HepG2 (cell line): Measurements from ENCODE around the gene DPM1. TPM values are rescaled to one million over a fixed set of nuclear protein-coding genes. Genes with fewer than 3 reads are reported as not detected.

Source experiments
- ELF4 ChIP-seq: sonication (generic); formaldehyde crosslinking; IDR thresholded peaks from 2 replicates; pipeline ENCODE4 v1.5.0; 2020; ENCODE audit warnings: missing genetic modification reagents, mild to moderate bottlenecking, moderate library complexity, borderline replicate concordance
- FOXA3 ChIP-seq: IDR thresholded peaks from 2 replicates; pipeline ENCODE4 v1.6.1; 2016; ENCODE audit warnings: missing genetic modification reagents, missing compliant biosample characterization
- GATA4 ChIP-seq: sonication (generic); IDR thresholded peaks from 2 replicates; pipeline ENCODE4 v1.6.1; 2016; ENCODE audit warnings: antibody characterized with exemption, low read depth, borderline replicate concordance
- KLF6 ChIP-seq: IDR thresholded peaks from 2 replicates; pipeline ENCODE4 v1.8.0; 2016; ENCODE audit warnings: missing biosample characterization, missing genetic modification reagents
- MYNN ChIP-seq: sonication (generic); formaldehyde crosslinking; IDR thresholded peaks from 2 replicates; pipeline ENCODE4 v1.4.0; 2020; ENCODE audit warnings: mild to moderate bottlenecking, low read depth, missing genetic modification reagents
- RARA ChIP-seq: IDR thresholded peaks from 2 replicates; pipeline ENCODE4 v1.6.1; 2016; ENCODE audit warnings: missing genetic modification reagents, missing compliant biosample characterization
- SNAPC4 ChIP-seq: sonication (generic); formaldehyde crosslinking; IDR thresholded peaks from 2 replicates; pipeline ENCODE4 v1.4.0; 2020; ENCODE audit warnings: mild to moderate bottlenecking, missing genetic modification reagents
- SOX13 ChIP-seq, 3 experiments: fragments of 450-650 bp in 1 of 3; sonication (generic) in 1 of 3; formaldehyde crosslinking in 1 of 3; IDR thresholded peaks in 2 of 3; conservative IDR thresholded peaks in 1 of 3; 2 replicates each; pipeline versions ENCODE4 v1.5.0 to v1.6.1; 2016 to 2020; ENCODE audit warnings: antibody characterized with exemption in 1 of 3, mild to moderate bottlenecking in 1 of 3, missing compliant biosample characterization in 1 of 3, missing genetic modification reagents in 1 of 3, moderate library complexity in 1 of 3
- TBP ChIP-seq: sonication (generic); formaldehyde crosslinking; IDR thresholded peaks from 2 replicates; pipeline ENCODE4 v1.5.0; 2020; ENCODE audit warnings: missing genetic modification reagents
- ZBTB1 ChIP-seq: sonication (generic); formaldehyde crosslinking; IDR thresholded peaks from 2 replicates; pipeline ENCODE4 v1.4.0; 2020; ENCODE audit warnings: missing genetic modification reagents, borderline replicate concordance
- ZNF292 ChIP-seq: sonication (generic); formaldehyde crosslinking; IDR thresholded peaks from 2 replicates; pipeline ENCODE4 v1.8.1; 2022; ENCODE audit warnings: mild to moderate bottlenecking, low read depth, missing genetic modification reagents, borderline replicate concordance
- ZNF513 ChIP-seq: sonication (generic); formaldehyde crosslinking; conservative IDR thresholded peaks from 2 replicates; pipeline ENCODE4 v1.5.0; 2020; ENCODE audit warnings: missing genetic modification reagents
- polyA plus RNA-seq, 8 experiments: library from polyadenylated mRNA; depleted of rRNA in 3 of 8; stranded (reverse) in 7 of 8; unstranded in 1 of 8; fragments of >200 nt; fragmentation: Illumina TruSeq in 4 of 8; extraction: Trizol in 4 of 8; gene quantifications; 2 replicates each; pipeline versions ENCODE4 v1.2.1 to v1.2.3, GENCODE V29; 2011 to 2016; ENCODE audit warnings: low read depth in 4 of 8, missing spikeins in 1 of 8, mixed read lengths in 1 of 8; ENCODE audit not compliant: insufficient read depth in 1 of 8
- total RNA-seq, 5 experiments: library from RNA; depleted of rRNA; stranded (reverse); fragments of >200 nt; fragmentation: Illumina TruSeq; extraction: Trizol; gene quantifications; 2 replicates each; pipeline ENCODE4 v1.2.3, GENCODE V29; 2016; ENCODE audit warnings: low read depth in 1 of 5
- TF ChIP-seq, protein P1 (sequence below): sonication (generic); formaldehyde crosslinking; IDR thresholded peaks from 2 replicates; pipeline ENCODE4 v1.4.0; 2020; ENCODE audit warnings: missing genetic modification reagents, mild to moderate bottlenecking, borderline replicate concordance
- TF ChIP-seq, protein P2 (sequence below): IDR thresholded peaks from 2 replicates; pipeline ENCODE4 v1.6.1; 2016; ENCODE audit warnings: low read depth, borderline replicate concordance
- TF ChIP-seq, protein P3 (sequence below): sonication (generic); formaldehyde crosslinking; IDR thresholded peaks from 2 replicates; pipeline ENCODE4 v1.4.0; 2020; ENCODE audit warnings: missing genetic modification reagents

DPM1 gene
- total and polyA plus RNA-seq, 2 of the 13 experiments (the other 11 are each of a cell fraction or from before 2014, with no cell fraction given) = 83.2 to 161 TPM

GRCh38 chr20:50957798-50958614, at the start of gene DPM1 (continued):
- TF ChIP-seq, protein P1, sequence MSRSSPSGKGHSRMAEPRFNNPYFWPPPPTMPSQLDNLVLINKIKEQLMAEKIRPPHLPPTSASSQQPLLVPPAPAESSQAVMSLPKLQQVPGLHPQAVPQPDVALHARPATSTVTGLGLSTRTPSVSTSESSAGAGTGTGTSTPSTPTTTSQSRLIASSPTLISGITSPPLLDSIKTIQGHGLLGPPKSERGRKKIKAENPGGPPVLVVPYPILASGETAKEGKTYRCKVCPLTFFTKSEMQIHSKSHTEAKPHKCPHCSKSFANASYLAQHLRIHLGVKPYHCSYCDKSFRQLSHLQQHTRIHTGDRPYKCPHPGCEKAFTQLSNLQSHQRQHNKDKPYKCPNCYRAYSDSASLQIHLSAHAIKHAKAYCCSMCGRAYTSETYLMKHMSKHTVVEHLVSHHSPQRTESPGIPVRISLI (CRISPR knock-in tag) = no peak
- TF ChIP-seq, protein P2, sequence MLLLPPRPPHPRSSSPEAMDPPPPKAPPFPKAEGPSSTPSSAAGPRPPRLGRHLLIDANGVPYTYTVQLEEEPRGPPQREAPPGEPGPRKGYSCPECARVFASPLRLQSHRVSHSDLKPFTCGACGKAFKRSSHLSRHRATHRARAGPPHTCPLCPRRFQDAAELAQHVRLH (CRISPR knock-in tag) = no peak
- TF ChIP-seq ZNF513 (CRISPR knock-in tag) = no peak; the same call in 1 of the 2 replicates
- TF ChIP-seq SOX13 (IDR thresholded peaks at IDR 0.05) = no peak
- peak in 1 of 2 experiments; percentile 33; a peak in 1 of 4 replicates for TF ChIP-seq SOX13 (CRISPR knock-in tag; conservative IDR thresholded peaks at IDR 0.05 in 1 of 2, IDR thresholded peaks at IDR 0.05 in 1 of 2)
- peak; percentile 74; the same call in 1 of the 2 replicates for TF ChIP-seq GATA4
- TF ChIP-seq RARA (CRISPR knock-in tag) = no peak
- no peak for TF ChIP-seq TBP (CRISPR knock-in tag)
- TF ChIP-seq ZBTB1 (CRISPR knock-in tag) = peak; percentile 48; the same call in 1 of the 2 replicates
- no peak; the same call in 1 of the 2 replicates for TF ChIP-seq MYNN
- no peak; the same call in 1 of the 2 replicates for TF ChIP-seq SNAPC4 (CRISPR knock-in tag)
- TF ChIP-seq, protein P3, sequence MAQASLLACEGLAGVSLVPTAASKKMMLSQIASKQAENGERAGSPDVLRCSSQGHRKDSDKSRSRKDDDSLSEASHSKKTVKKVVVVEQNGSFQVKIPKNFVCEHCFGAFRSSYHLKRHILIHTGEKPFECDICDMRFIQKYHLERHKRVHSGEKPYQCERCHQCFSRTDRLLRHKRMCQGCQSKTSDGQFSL (CRISPR knock-in tag) = no peak
- peak; percentile 36; the same call in 1 of the 2 replicates for TF ChIP-seq FOXA3 (CRISPR knock-in tag)
- TF ChIP-seq ELF4 = peak; percentile 84
- TF ChIP-seq ZNF292 (CRISPR knock-in tag) = peak; percentile 47; the same call in 1 of the 2 replicates
- peak; percentile 24; the same call in 1 of the 2 replicates for TF ChIP-seq KLF6 (CRISPR knock-in tag)
